K562 (cell line): ENCODE data around the gene SOSTDC1. TPM values are rescaled to one million over a fixed set of nuclear protein-coding genes. Genes with fewer than 3 reads are reported as not detected.

Experiments used
- E2F3 ChIP-seq: fragments of 250-450 bp; sonication (Bioruptor Pico); IDR thresholded peaks from 2 replicates; pipeline ENCODE4 v1.4.0; 2020; ENCODE audit warnings: mild to moderate bottlenecking
- HNRNPLL ChIP-seq: fragments of 200-400 bp; formaldehyde crosslinking; IDR thresholded peaks from 2 replicates; pipeline ENCODE4 v1.6.1; 2017; ENCODE audit warnings: low read length, low read depth, mild to moderate bottlenecking; ENCODE audit not compliant: poor library complexity, severe bottlenecking
- ILK ChIP-seq: fragments of 450-650 bp; IDR thresholded peaks from 2 replicates; pipeline ENCODE4 v1.6.1; 2016; ENCODE audit warnings: missing genetic modification characterization, low read depth, mild to moderate bottlenecking, missing compliant biosample characterization, moderate library complexity, borderline replicate concordance
- SRSF9 ChIP-seq: fragments of 200-400 bp; formaldehyde crosslinking; IDR thresholded peaks from 2 replicates; pipeline ENCODE4 v1.6.1; 2017; ENCODE audit warnings: low read depth, low read length, borderline replicate concordance
- ZNF175 ChIP-seq: fragments of 200-800 bp; sonication (Bioruptor generic); IDR thresholded peaks from 2 replicates; pipeline ENCODE4 v1.6.1; 2016; ENCODE audit warnings: low read depth, mild to moderate bottlenecking, missing genetic modification characterization, missing compliant biosample characterization
- ZNF431 ChIP-seq: sonication (generic); formaldehyde crosslinking; IDR thresholded peaks from 2 replicates; pipeline ENCODE4 v1.8.0; 2022; ENCODE audit warnings: mild to moderate bottlenecking, missing genetic modification reagents
- ZNF444 ChIP-seq: fragments of 250-450 bp; sonication (Bioruptor Pico); IDR thresholded peaks from 2 replicates; pipeline ENCODE4 v1.4.0; 2020; ENCODE audit warnings: mild to moderate bottlenecking, moderate library complexity
- ZNF668 ChIP-seq: fragments of 250-450 bp; sonication (Bioruptor Pico); IDR thresholded peaks from 2 replicates; pipeline ENCODE4 v1.8.0; 2022; ENCODE audit warnings: mild to moderate bottlenecking, inconsistent platforms
- ZNF766 ChIP-seq: fragments of 200-800 bp; sonication (Bioruptor generic); conservative IDR thresholded peaks from 2 replicates; pipeline ENCODE4 v1.6.1; 2016; ENCODE audit warnings: missing genetic modification characterization, missing compliant biosample characterization
- ZNF79 ChIP-seq: fragments of 250-450 bp; sonication (Bioruptor Pico); IDR thresholded peaks from 2 replicates; pipeline ENCODE4 v1.4.0; 2020; ENCODE audit warnings: low read depth, mild to moderate bottlenecking, moderate library complexity
- ZZZ3 ChIP-seq: fragments of 450-650 bp; IDR thresholded peaks from 2 replicates; pipeline ENCODE4 v1.6.1; 2016; ENCODE audit warnings: antibody characterized with exemption, mild to moderate bottlenecking, moderate library complexity
- polyA plus RNA-seq, 8 experiments: library from polyadenylated mRNA; depleted of rRNA in 4 of 8; stranded (reverse) in 5 of 8; unstranded in 3 of 8; fragments of >200 nt; fragmentation: Nextera tagmentation in 2 of 8; fragmentation: Illumina TruSeq in 1 of 8; extraction: Ambion mirVana in 2 of 8; extraction: Trizol in 1 of 8; gene quantifications; 2 replicates each; pipeline versions ENCODE4 v1.2.1 to v1.2.3, GENCODE V29; 2011 to 2014; ENCODE audit warnings: inconsistent platforms in 1 of 8, missing spikeins in 1 of 8
- total RNA-seq, 7 experiments: library from RNA; depleted of rRNA in 6 of 7; stranded (reverse); fragments of >200 nt in 6 of 7; fragmentation: Illumina TruSeq in 2 of 7; extraction: Trizol in 2 of 7; gene quantifications; 2 replicates each; pipeline versions ENCODE4 v1.2.1 to v1.2.3, GENCODE V29; 2011 to 2021; ENCODE audit warnings: low replicate concordance in 1 of 7
- TF ChIP-seq, protein P1 (sequence below): fragments of 250-450 bp; sonication (Bioruptor Pico); IDR thresholded peaks from 2 replicates; pipeline ENCODE4 v1.4.0; 2020
- TF ChIP-seq, protein P2 (sequence below): fragments of 250-450 bp; sonication (Bioruptor Pico); IDR thresholded peaks from 2 replicates; pipeline ENCODE4 v1.5.0; 2020; ENCODE audit warnings: mild to moderate bottlenecking, borderline replicate concordance
- TF ChIP-seq, protein P3 (sequence below): fragments of 450-650 bp; formaldehyde crosslinking; conservative IDR thresholded peaks from 2 replicates; pipeline ENCODE4 v1.4.0; 2022; ENCODE audit warnings: mild to moderate bottlenecking, missing genetic modification characterization
- TF ChIP-seq, protein P4 (sequence below): fragments of 450-650 bp; formaldehyde crosslinking; IDR thresholded peaks from 2 replicates; pipeline ENCODE4 v1.4.0; 2022; ENCODE audit warnings: mild to moderate bottlenecking, moderate library complexity
- TF ChIP-seq, protein P5 (sequence below): fragments of 450-650 bp; conservative IDR thresholded peaks from 2 replicates; pipeline ENCODE4 v1.6.1; 2016; ENCODE audit warnings: missing genetic modification characterization, low read depth, mild to moderate bottlenecking, missing compliant biosample characterization, moderate library complexity

SOSTDC1 gene
- total and polyA plus RNA-seq, 9 of the 15 experiments (the other 6 are each of a cell fraction or from before 2014, with no cell fraction given), result 8.3 to 48.6 (median 15.9) TPM

DNA sequence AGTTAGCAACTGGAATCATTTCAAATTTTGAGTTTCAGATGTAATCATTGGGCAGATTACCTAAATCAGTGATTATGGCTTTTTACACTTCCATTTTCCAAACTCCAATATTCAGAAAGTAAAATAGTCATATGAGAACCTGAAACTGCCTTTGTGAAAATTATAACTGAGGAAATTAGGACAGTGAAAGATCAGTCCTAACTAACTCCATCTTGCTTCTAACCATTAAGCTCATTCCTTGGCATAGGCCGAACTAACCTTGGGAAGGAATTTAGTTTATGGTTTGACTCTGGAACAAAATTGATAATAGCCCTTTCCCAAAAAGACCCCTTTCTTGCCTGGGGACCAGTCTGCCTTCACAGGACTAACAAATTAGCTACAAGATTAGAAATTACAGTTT is 46.4 kb downstream of the SOSTDC1 start (continued):
- TF ChIP-seq, protein P1, sequence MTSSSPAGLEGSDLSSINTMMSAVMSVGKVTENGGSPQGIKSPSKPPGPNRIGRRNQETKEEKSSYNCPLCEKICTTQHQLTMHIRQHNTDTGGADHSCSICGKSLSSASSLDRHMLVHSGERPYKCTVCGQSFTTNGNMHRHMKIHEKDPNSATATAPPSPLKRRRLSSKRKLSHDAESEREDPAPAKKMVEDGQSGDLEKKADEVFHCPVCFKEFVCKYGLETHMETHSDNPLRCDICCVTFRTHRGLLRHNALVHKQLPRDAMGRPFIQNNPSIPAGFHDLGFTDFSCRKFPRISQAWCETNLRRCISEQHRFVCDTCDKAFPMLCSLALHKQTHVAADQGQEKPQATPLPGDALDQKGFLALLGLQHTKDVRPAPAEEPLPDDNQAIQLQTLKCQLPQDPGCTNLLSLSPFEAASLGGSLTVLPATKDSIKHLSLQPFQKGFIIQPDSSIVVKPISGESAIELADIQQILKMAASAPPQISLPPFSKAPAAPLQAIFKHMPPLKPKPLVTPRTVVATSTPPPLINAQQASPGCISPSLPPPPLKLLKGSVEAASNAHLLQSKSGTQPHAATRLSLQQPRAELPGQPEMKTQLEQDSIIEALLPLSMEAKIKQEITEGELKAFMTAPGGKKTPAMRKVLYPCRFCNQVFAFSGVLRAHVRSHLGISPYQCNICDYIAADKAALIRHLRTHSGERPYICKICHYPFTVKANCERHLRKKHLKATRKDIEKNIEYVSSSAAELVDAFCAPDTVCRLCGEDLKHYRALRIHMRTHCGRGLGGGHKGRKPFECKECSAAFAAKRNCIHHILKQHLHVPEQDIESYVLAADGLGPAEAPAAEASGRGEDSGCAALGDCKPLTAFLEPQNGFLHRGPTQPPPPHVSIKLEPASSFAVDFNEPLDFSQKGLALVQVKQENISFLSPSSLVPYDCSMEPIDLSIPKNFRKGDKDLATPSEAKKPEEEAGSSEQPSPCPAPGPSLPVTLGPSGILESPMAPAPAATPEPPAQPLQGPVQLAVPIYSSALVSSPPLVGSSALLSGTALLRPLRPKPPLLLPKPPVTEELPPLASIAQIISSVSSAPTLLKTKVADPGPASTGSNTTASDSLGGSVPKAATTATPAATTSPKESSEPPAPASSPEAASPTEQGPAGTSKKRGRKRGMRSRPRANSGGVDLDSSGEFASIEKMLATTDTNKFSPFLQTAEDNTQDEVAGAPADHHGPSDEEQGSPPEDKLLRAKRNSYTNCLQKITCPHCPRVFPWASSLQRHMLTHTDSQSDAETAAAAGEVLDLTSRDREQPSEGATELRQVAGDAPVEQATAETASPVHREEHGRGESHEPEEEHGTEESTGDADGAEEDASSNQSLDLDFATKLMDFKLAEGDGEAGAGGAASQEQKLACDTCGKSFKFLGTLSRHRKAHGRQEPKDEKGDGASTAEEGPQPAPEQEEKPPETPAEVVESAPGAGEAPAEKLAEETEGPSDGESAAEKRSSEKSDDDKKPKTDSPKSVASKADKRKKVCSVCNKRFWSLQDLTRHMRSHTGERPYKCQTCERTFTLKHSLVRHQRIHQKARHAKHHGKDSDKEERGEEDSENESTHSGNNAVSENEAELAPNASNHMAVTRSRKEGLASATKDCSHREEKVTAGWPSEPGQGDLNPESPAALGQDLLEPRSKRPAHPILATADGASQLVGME (CRISPR knock-in tag), result peak; percentile 81; the same call in 1 of the 2 replicates
- no peak for TF ChIP-seq ZNF431
- TF ChIP-seq ILK (tag), result peak; percentile 71; the same call in 1 of the 2 replicates
- TF ChIP-seq HNRNPLL, result no peak
- TF ChIP-seq ZZZ3, result no peak
- TF ChIP-seq, protein P2, sequence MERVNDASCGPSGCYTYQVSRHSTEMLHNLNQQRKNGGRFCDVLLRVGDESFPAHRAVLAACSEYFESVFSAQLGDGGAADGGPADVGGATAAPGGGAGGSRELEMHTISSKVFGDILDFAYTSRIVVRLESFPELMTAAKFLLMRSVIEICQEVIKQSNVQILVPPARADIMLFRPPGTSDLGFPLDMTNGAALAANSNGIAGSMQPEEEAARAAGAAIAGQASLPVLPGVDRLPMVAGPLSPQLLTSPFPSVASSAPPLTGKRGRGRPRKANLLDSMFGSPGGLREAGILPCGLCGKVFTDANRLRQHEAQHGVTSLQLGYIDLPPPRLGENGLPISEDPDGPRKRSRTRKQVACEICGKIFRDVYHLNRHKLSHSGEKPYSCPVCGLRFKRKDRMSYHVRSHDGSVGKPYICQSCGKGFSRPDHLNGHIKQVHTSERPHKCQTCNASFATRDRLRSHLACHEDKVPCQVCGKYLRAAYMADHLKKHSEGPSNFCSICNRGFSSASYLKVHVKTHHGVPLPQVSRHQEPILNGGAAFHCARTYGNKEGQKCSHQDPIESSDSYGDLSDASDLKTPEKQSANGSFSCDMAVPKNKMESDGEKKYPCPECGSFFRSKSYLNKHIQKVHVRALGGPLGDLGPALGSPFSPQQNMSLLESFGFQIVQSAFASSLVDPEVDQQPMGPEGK (CRISPR knock-in tag), result peak; percentile 90; the same call in 1 of the 2 replicates
- TF ChIP-seq, protein P3, sequence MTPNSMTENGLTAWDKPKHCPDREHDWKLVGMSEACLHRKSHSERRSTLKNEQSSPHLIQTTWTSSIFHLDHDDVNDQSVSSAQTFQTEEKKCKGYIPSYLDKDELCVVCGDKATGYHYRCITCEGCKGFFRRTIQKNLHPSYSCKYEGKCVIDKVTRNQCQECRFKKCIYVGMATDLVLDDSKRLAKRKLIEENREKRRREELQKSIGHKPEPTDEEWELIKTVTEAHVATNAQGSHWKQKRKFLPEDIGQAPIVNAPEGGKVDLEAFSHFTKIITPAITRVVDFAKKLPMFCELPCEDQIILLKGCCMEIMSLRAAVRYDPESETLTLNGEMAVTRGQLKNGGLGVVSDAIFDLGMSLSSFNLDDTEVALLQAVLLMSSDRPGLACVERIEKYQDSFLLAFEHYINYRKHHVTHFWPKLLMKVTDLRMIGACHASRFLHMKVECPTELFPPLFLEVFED (CRISPR knock-in tag), result no peak
- peak; percentile 85; the same call in 1 of the 2 replicates for TF ChIP-seq ZNF668
- TF ChIP-seq ZNF766 (CRISPR knock-in tag), result peak; percentile 87; the same call in 1 of the 2 replicates
- peak; percentile 87 for TF ChIP-seq ZNF79 (CRISPR knock-in tag)
- TF ChIP-seq SRSF9, result no peak
- TF ChIP-seq, protein P4, sequence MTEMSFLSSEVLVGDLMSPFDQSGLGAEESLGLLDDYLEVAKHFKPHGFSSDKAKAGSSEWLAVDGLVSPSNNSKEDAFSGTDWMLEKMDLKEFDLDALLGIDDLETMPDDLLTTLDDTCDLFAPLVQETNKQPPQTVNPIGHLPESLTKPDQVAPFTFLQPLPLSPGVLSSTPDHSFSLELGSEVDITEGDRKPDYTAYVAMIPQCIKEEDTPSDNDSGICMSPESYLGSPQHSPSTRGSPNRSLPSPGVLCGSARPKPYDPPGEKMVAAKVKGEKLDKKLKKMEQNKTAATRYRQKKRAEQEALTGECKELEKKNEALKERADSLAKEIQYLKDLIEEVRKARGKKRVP (CRISPR knock-in tag), result 0 out of 2 replicates have a peak, but pooled peaks have one; percentile 36
- TF ChIP-seq E2F3, result 0 out of 2 replicates have a peak, but pooled peaks have one; percentile 50
- TF ChIP-seq, protein P5, sequence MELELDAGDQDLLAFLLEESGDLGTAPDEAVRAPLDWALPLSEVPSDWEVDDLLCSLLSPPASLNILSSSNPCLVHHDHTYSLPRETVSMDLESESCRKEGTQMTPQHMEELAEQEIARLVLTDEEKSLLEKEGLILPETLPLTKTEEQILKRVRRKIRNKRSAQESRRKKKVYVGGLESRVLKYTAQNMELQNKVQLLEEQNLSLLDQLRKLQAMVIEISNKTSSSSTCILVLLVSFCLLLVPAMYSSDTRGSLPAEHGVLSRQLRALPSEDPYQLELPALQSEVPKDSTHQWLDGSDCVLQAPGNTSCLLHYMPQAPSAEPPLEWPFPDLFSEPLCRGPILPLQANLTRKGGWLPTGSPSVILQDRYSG (tag), result peak; percentile 95
- TF ChIP-seq ZNF444, result peak; percentile 73; the same call in 1 of the 2 replicates
- TF ChIP-seq ZNF175, result peak; percentile 83
